K562 (cell line): ENCODE data around the gene FOS. TPM values are rescaled to one million over a fixed set of nuclear protein-coding genes. Genes with fewer than 3 reads are reported as not detected.
A peak's percentile ranks its signal among the peaks of the same experiment; 100 is the strongest.

Source experiments
- CEBPB ChIP-seq: fragments of 450-650 bp; IDR thresholded peaks from 2 replicates; pipeline ENCODE4 v1.6.1; 2016; ENCODE audit warnings: missing genetic modification characterization, missing compliant biosample characterization
- CSDE1 ChIP-seq, 2 experiments: fragments of 450-650 bp; IDR thresholded peaks; 2 replicates each; pipeline ENCODE4 v1.6.1; 2016; ENCODE audit warnings: mild to moderate bottlenecking in 1 of 2
- ELK1 ChIP-seq: sonication (generic); formaldehyde crosslinking; IDR thresholded peaks from 2 replicates; pipeline ENCODE4 v1.8.1; 2022; ENCODE audit warnings: missing genetic modification reagents
- EP300 ChIP-seq: IDR thresholded peaks from 2 replicates; pipeline ENCODE4 v1.6.1; 2012; ENCODE audit warnings: low read length, improper control_type of control experiment
- FOXJ3 ChIP-seq: sonication (generic); formaldehyde crosslinking; IDR thresholded peaks from 2 replicates; pipeline ENCODE4 v1.4.0; 2020; ENCODE audit warnings: mild to moderate bottlenecking, missing genetic modification reagents
- HDAC8 ChIP-seq: fragments of 450-650 bp; IDR thresholded peaks from 2 replicates; pipeline ENCODE4 v1.6.1; 2016; ENCODE audit warnings: mild to moderate bottlenecking, missing genetic modification characterization, moderate library complexity, missing compliant biosample characterization
- HNRNPH1 ChIP-seq: fragments of 200-400 bp; formaldehyde crosslinking; optimal IDR thresholded peaks from 2 replicates; pipeline ENCODE3; 2017; ENCODE audit warnings: low read depth, mild to moderate bottlenecking, low read length, moderate library complexity
- HSF4 ChIP-seq: fragments of 250-450 bp; sonication (Bioruptor Pico); IDR thresholded peaks from 2 replicates; pipeline ENCODE4 v2.1.2; 2022; ENCODE audit warnings: mild to moderate bottlenecking, moderate library complexity, borderline replicate concordance
- IRF1 ChIP-seq: sonication (generic); formaldehyde crosslinking; IDR thresholded peaks from 2 replicates; pipeline ENCODE4 v1.8.0; 2022; ENCODE audit warnings: missing genetic modification reagents, mild to moderate bottlenecking, borderline replicate concordance
- JUND ChIP-seq, 2 experiments: IDR thresholded peaks; 2 replicates in 1 of 2; 3 replicates in 1 of 2; pipeline ENCODE4 v1.6.1; 2011; ENCODE audit warnings: borderline replicate concordance in 2 of 2, low read depth in 2 of 2, low read length in 2 of 2, improper control_type of control experiment in 1 of 2, missing biosample characterization in 1 of 2, missing genetic modification characterization in 1 of 2, missing genetic modification reagents in 1 of 2
- KLF16 ChIP-seq: IDR thresholded peaks from 2 replicates; pipeline ENCODE4 v1.6.1; 2016; ENCODE audit warnings: antibody characterized with exemption
- MAFF ChIP-seq: IDR thresholded peaks from 2 replicates; pipeline ENCODE4 v1.6.1; 2012; ENCODE audit warnings: low read length, improper control_type of control experiment
- MCM2 ChIP-seq: fragments of 450-650 bp; IDR thresholded peaks from 2 replicates; pipeline ENCODE4 v1.6.1; 2017; ENCODE audit warnings: low read depth, mild to moderate bottlenecking
- MYNN ChIP-seq, 2 experiments: sonication (generic); formaldehyde crosslinking in 1 of 2; IDR thresholded peaks; 2 replicates each; pipeline versions ENCODE4 v1.5.0 to v1.6.1; 2016 to 2020; ENCODE audit warnings: antibody characterized with exemption in 1 of 2, missing genetic modification reagents in 1 of 2
- NCOA6 ChIP-seq: fragments of 450-650 bp; IDR thresholded peaks from 2 replicates; pipeline ENCODE4 v1.6.1; 2017; ENCODE audit warnings: mild to moderate bottlenecking
- NFIC ChIP-seq: fragments of 450-650 bp; IDR thresholded peaks from 2 replicates; pipeline ENCODE4 v1.6.1; 2017; ENCODE audit warnings: mild to moderate bottlenecking, inconsistent platforms
- PRPF4 ChIP-seq: fragments of 200-400 bp; formaldehyde crosslinking; IDR thresholded peaks from one replicate; pipeline ENCODE4 v1.6.1; 2017; ENCODE audit warnings: low read length, low read depth, mild to moderate bottlenecking; ENCODE audit not compliant: insufficient read depth, poor library complexity, severe bottlenecking
- RCOR1 ChIP-seq, 2 experiments: IDR thresholded peaks; 2 replicates each; pipeline ENCODE4 v1.6.1; 2012; ENCODE audit warnings: low read depth in 2 of 2, low read length in 2 of 2, borderline replicate concordance in 1 of 2, improper control_type of control experiment in 1 of 2
- SAFB2 ChIP-seq: fragments of 200-400 bp; formaldehyde crosslinking; IDR thresholded peaks from 2 replicates; pipeline ENCODE4 v1.6.1; 2018; ENCODE audit warnings: borderline replicate concordance, low read length, low read depth, moderate library complexity; ENCODE audit not compliant: severe bottlenecking
- SMC3 ChIP-seq: conservative IDR thresholded peaks from 2 replicates; pipeline ENCODE4 v1.6.1; 2011; ENCODE audit warnings: low read depth, low read length, improper control_type of control experiment; ENCODE audit not compliant: insufficient read depth
- YY1 ChIP-seq, 3 experiments: IDR thresholded peaks; 2 replicates each; pipeline ENCODE4 v1.6.1; 2011; ENCODE audit warnings: low read length in 2 of 3, mild to moderate bottlenecking in 2 of 3, moderate library complexity in 2 of 3, borderline replicate concordance in 1 of 3, control low read depth in 1 of 3, low read depth in 1 of 3; ENCODE audit not compliant: insufficient read depth in 3 of 3, insufficient replicate concordance in 2 of 3, control insufficient read depth in 1 of 3, insufficient read length in 1 of 3; ENCODE audit errors: extremely low read depth in 1 of 3
- ZBTB33 ChIP-seq: sonication (generic); formaldehyde crosslinking; IDR thresholded peaks from 2 replicates; pipeline ENCODE4 v1.8.1; 2023; ENCODE audit warnings: mild to moderate bottlenecking, missing genetic modification reagents
- ZNF589 ChIP-seq: fragments of 200-800 bp; sonication (Bioruptor generic); IDR thresholded peaks from 2 replicates; pipeline ENCODE4 v1.6.1; 2016; ENCODE audit warnings: low read depth, missing genetic modification characterization, missing compliant biosample characterization
- polyA plus RNA-seq, 8 experiments: library from polyadenylated mRNA; depleted of rRNA in 4 of 8; stranded (reverse) in 5 of 8; unstranded in 3 of 8; fragments of >200 nt; fragmentation: Nextera tagmentation in 2 of 8; fragmentation: Illumina TruSeq in 1 of 8; extraction: Ambion mirVana in 2 of 8; extraction: Trizol in 1 of 8; gene quantifications; 2 replicates each; pipeline versions ENCODE4 v1.2.1 to v1.2.3, GENCODE V29; 2011 to 2014; ENCODE audit warnings: inconsistent platforms in 1 of 8, missing spikeins in 1 of 8
- total RNA-seq, 7 experiments: library from RNA; depleted of rRNA in 6 of 7; stranded (reverse); fragments of >200 nt in 6 of 7; fragmentation: Illumina TruSeq in 2 of 7; extraction: Trizol in 2 of 7; gene quantifications; 2 replicates each; pipeline versions ENCODE4 v1.2.1 to v1.2.3, GENCODE V29; 2011 to 2021; ENCODE audit warnings: low replicate concordance in 1 of 7

Gene FOS
- total and polyA plus RNA-seq, 9 of the 15 experiments (the other 6 are each of a cell fraction or from before 2014, with no cell fraction given), result 0.54 to 13.8 (median 8.9) TPM

GRCh38 chr14:75307700-75308379 is 29.2 kb downstream of the FOS start (continued):
- TF ChIP-seq ZBTB33 (CRISPR knock-in tag) (peak; percentile 77), SAFB2 (no peak), NCOA6 (no peak), MCM2 (no peak), PRPF4 (no peak), NFIC (no peak), FOXJ3 (no peak), MAFF (no peak), JUND (IDR thresholded peaks at IDR 0.05; ENCODE audit: borderline replicate concordance, low read depth, low read length) (0 out of 2 replicates have a peak, but pooled peaks have one; percentile 18), JUND (tag; IDR thresholded peaks at IDR 0.05; ENCODE audit: borderline replicate concordance, low read depth, low read length) (no peak), IRF1 (no peak), SMC3 (peak; percentile 87), ELK1 (no peak), CEBPB (tag) (no peak), EP300 (0 out of 2 replicates have a peak, but pooled peaks have one; percentile 9), YY1 (IDR thresholded peaks at IDR 0.05; ENCODE audit: borderline replicate concordance in 1 of 3, control insufficient read depth in 1 of 3, extremely low read depth in 1 of 3, insufficient read depth in 3 of 3, insufficient read length in 1 of 3, insufficient replicate concordance in 2 of 3, low read depth in 1 of 3, low read length in 2 of 3) (peak in 2 of 3 experiments; percentile 58 to 71), HDAC8 (tag) (no peak), HSF4 (CRISPR knock-in tag) (no peak), MYNN (IDR thresholded peaks at IDR 0.05) (0 out of 2 replicates have a peak, but pooled peaks have one; percentile 27), MYNN (CRISPR knock-in tag; IDR thresholded peaks at IDR 0.05) (no peak), KLF16 (no peak), RCOR1 (IDR thresholded peaks at IDR 0.05; ENCODE audit: borderline replicate concordance in 1 of 2, low read depth in 2 of 2, low read length in 2 of 2) (peak in 1 of 2 experiments; percentile 67; a peak in 2 of 4 replicates), HNRNPH1 (no peak), CSDE1 (IDR thresholded peaks at IDR 0.05) (no peak), ZNF589 (CRISPR knock-in tag) (no peak)
